HepG2 (cell line): ENCODE measurements around the gene PRM2. TPM values are rescaled to one million over a fixed set of nuclear protein-coding genes. Genes with fewer than 3 reads are reported as not detected.

ENCODE experiments used
- GABPB1 ChIP-seq: IDR thresholded peaks from 2 replicates; pipeline ENCODE4 v1.6.1; 2016; ENCODE audit warnings: mild to moderate bottlenecking, missing genetic modification reagents, moderate library complexity, missing compliant biosample characterization
- HMG20B ChIP-seq: conservative IDR thresholded peaks from 2 replicates; pipeline ENCODE4 v1.6.1; 2016; ENCODE audit warnings: missing genetic modification reagents, missing compliant biosample characterization
- NFAT5 ChIP-seq: sonication (generic); formaldehyde crosslinking; IDR thresholded peaks from 2 replicates; pipeline ENCODE4 v1.4.0; 2020; ENCODE audit warnings: missing genetic modification reagents
- POLR2G ChIP-seq: fragments of 200-400 bp; formaldehyde crosslinking; IDR thresholded peaks from 2 replicates; pipeline ENCODE4 v1.6.1; 2018; ENCODE audit warnings: mild to moderate bottlenecking, low read depth, low read length, moderate library complexity
- ZMYM2 ChIP-seq: sonication (generic); formaldehyde crosslinking; IDR thresholded peaks from 2 replicates; pipeline ENCODE4 v1.8.0; 2022; ENCODE audit warnings: mild to moderate bottlenecking, missing genetic modification reagents
- ZNF30 ChIP-seq: sonication (generic); formaldehyde crosslinking; IDR thresholded peaks from 2 replicates; pipeline ENCODE4 v1.5.0; 2020; ENCODE audit warnings: mild to moderate bottlenecking, missing genetic modification reagents
- ZNF354B ChIP-seq: sonication (generic); formaldehyde crosslinking; IDR thresholded peaks from 2 replicates; pipeline ENCODE4 v1.8.0; 2022; ENCODE audit warnings: mild to moderate bottlenecking, missing genetic modification reagents
- ZNF678 ChIP-seq: sonication (generic); formaldehyde crosslinking; IDR thresholded peaks from 2 replicates; pipeline ENCODE4 v1.4.0; 2020; ENCODE audit warnings: mild to moderate bottlenecking, missing genetic modification reagents
- polyA plus RNA-seq, 8 experiments: library from polyadenylated mRNA; depleted of rRNA in 3 of 8; stranded (reverse) in 7 of 8; unstranded in 1 of 8; fragments of >200 nt; fragmentation: Illumina TruSeq in 4 of 8; extraction: Trizol in 4 of 8; gene quantifications; 2 replicates each; pipeline versions ENCODE4 v1.2.1 to v1.2.3, GENCODE V29; 2011 to 2016; ENCODE audit warnings: low read depth in 4 of 8, missing spikeins in 1 of 8, mixed read lengths in 1 of 8; ENCODE audit not compliant: insufficient read depth in 1 of 8
- total RNA-seq, 5 experiments: library from RNA; depleted of rRNA; stranded (reverse); fragments of >200 nt; fragmentation: Illumina TruSeq; extraction: Trizol; gene quantifications; 2 replicates each; pipeline ENCODE4 v1.2.3, GENCODE V29; 2016; ENCODE audit warnings: low read depth in 1 of 5

Gene PRM2
- total and polyA plus RNA-seq, 2 of the 13 experiments (the other 11 are each of a cell fraction or from before 2014, with no cell fraction given): 0.54 TPM; not detected in 1

GRCh38 chr16:11258553-11259492 lies 17.5 kb downstream of the PRM2 start (continued):
- TF ChIP-seq NFAT5 (no peak), ZNF678 (no peak), ZNF30 (peak; percentile 25; the same call in 1 of the 2 replicates), POLR2G (0 out of 2 replicates have a peak, but pooled peaks have one; percentile 35), ZMYM2 (CRISPR knock-in tag) (peak; percentile 96), ZNF354B (CRISPR knock-in tag) (peak; percentile 94; the same call in 1 of the 2 replicates), HMG20B (CRISPR knock-in tag) (no peak), GABPB1 (CRISPR knock-in tag) (peak; percentile 33; the same call in 1 of the 2 replicates)
